ENCODE measurements around the gene SLC26A1. TPM values are rescaled to one million over a fixed set of nuclear protein-coding genes. Genes with fewer than 3 reads are reported as not detected.

SLC26A1 gene
- total RNA-seq, result 1 to 10 TPM; 1.6 to 2.0 TPM
- long read RNA-seq, partial matches to known transcripts, result 0 of 4 reads
- long read RNA-seq, other reads (novel, unspliced or antisense), result 4 of 4 reads

- ATAC-seq (peak; percentile 68), DNase-seq (peak in 1 of 2 donors; percentile 62)
- intact Hi-C loops (cut with DNase I, micrococcal nuclease), result no loop called here
Measured at GRCh38 chr4:993111-994029, at the start of gene SLC26A1. Gene SLC26A1, minus strand, starts transcription at chr4:993404. Its CDS starts 1,701 bp downstream, at chr4:991703.

GRCh38 chr4:1042352-1043055 is 49.3 kb upstream of the SLC26A1 start:
- ATAC-seq (no peak), DNase-seq (no peak)
- intact Hi-C loops (cut with DNase I, micrococcal nuclease), result no loop called here

GRCh38 chr4:1041936-1042330 is 48.7 kb upstream of the SLC26A1 start:
- DNase-seq, result no peak
- intact Hi-C loops (cut with DNase I, micrococcal nuclease), result no loop called here
- no peak for ATAC-seq

- intact Hi-C loops (cut with DNase I, micrococcal nuclease), result no loop called here
- ATAC-seq (peak; percentile 10), DNase-seq (no peak)
Measured at GRCh38 chr4:1041147-1041935, 48.1 kb upstream of the SLC26A1 start.

- ATAC-seq (no peak), DNase-seq (no peak)
- intact Hi-C loops (cut with DNase I, micrococcal nuclease), result no loop called here
Measured at GRCh38 chr4:1040344-1041146, 47.3 kb upstream of the SLC26A1 start.

- no peak for DNase-seq
- peak; percentile 51 for ATAC-seq
- intact Hi-C loops (cut with DNase I, micrococcal nuclease), result no loop called here
Measured at GRCh38 chr4:1039493-1040343, 46.5 kb upstream of the SLC26A1 start.

- no peak for ATAC-seq
- DNase-seq, result no peak
- intact Hi-C loops (cut with DNase I, micrococcal nuclease), result no loop called here
Measured at GRCh38 chr4:1038948-1039492, 45.8 kb upstream of the SLC26A1 start.

- no peak for ATAC-seq
- intact Hi-C loops (cut with DNase I, micrococcal nuclease), result no loop called here
- DNase-seq, result no peak
Measured at GRCh38 chr4:1036976-1037810, 44.0 kb upstream of the SLC26A1 start.

- intact Hi-C loops (cut with DNase I, micrococcal nuclease), result no loop called here
- ATAC-seq, result no peak
- DNase-seq, result no peak
Measured at GRCh38 chr4:1036095-1036494, 42.9 kb upstream of the SLC26A1 start.

GRCh38 chr4:1035510-1035909 is 42.3 kb upstream of the SLC26A1 start:
- ATAC-seq (peak; percentile 69), DNase-seq (peak in 1 of 2 donors; percentile 44)
- intact Hi-C loops (cut with DNase I, micrococcal nuclease), result no loop called here

GRCh38 chr4:1033840-1034551 is 40.8 kb upstream of the SLC26A1 start:
- ATAC-seq, result peak; percentile 20
- DNase-seq, result peak in 1 of 2 donors; percentile 38
- intact Hi-C loops (cut with DNase I, micrococcal nuclease), result no loop called here

GRCh38 chr4:1032861-1033260 is 39.7 kb upstream of the SLC26A1 start:
- no peak for DNase-seq
- intact Hi-C loops (cut with DNase I, micrococcal nuclease), result no loop called here
- no peak for ATAC-seq

GRCh38 chr4:1031956-1032795 is 39.0 kb upstream of the SLC26A1 start:
- peak in 1 of 2 donors; percentile 36 for DNase-seq
- intact Hi-C loops (cut with DNase I, micrococcal nuclease), result no loop called here
- peak; percentile 43 for ATAC-seq

- intact Hi-C loops (cut with DNase I, micrococcal nuclease), result no loop called here
Measured at GRCh38 chr4:1031346-1031745, 38.1 kb upstream of the SLC26A1 start.

GRCh38 chr4:1030559-1030958 is 37.4 kb upstream of the SLC26A1 start:
- intact Hi-C loops (cut with DNase I, micrococcal nuclease), result no loop called here
- ATAC-seq, result peak; percentile 22
- DNase-seq, result peak in 1 of 2 donors; percentile 55

More at GRCh38 chr4:1031346-1031745, 38.1 kb upstream of the SLC26A1 start:
- ATAC-seq, result no peak
- DNase-seq, result no peak
